ENCODE measurements around the gene SLC24A4.

The SLC24A4 gene

DNA sequence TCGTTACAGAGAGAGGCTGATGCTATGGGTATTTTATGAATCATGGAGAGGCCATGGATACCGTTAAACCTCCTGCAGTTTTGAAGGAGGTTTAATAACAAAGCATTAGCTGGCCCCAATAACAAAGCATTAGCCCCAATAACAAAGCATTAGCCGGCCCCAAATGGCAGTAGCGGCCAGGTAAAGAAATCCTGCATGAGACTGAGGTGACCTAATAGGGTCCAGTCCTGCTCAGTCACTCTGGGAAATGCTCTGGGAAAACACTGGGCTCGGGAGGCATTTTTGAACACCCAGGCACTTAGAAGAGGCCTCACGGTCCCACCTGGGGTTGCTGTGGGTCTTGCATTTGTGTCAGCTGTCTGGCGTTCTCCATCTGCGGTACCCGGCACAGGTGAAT is 189.8 kb downstream of the SLC24A4 start:
- Histone ChIP-seq H3K4me1 (ENCODE audit: control extremely low read depth in 1 of 4, control insufficient read depth in 4 of 4, insufficient read depth in 4 of 4, low read length in 3 of 4) (peaks cover 6 to 48% (median 41%) of the 10 kb centered on the region in 4 experiments), H3K4me3 (ENCODE audit: control insufficient read depth in 1 of 7, extremely low read depth in 1 of 7, insufficient read depth in 4 of 7, low read depth in 2 of 7, low read length in 6 of 7) (peak overlapping the region; percentile 47 to 88 (median 77)), H3K9me3 (ENCODE audit: control extremely low read depth in 1 of 5, control insufficient read depth in 4 of 5, insufficient read depth in 2 of 5, low read depth in 1 of 5, low read length in 4 of 5) (no peaks in the 10 kb centered on the region), H3K36me3 (ENCODE audit: control insufficient read depth in 4 of 4, insufficient read depth in 4 of 4, low read length in 3 of 4) (no peaks in the 10 kb centered on the region), H3K27ac (ENCODE audit: insufficient read depth in 1 of 2, low read depth in 1 of 2, low read length in 2 of 2, poor library complexity in 1 of 2, severe bottlenecking in 2 of 2) (no peak overlapping the region), H3K27me3 (replicated peaks in 2 of 5; ENCODE audit: control insufficient read depth in 4 of 5, insufficient read depth in 5 of 5, low read length in 4 of 5) (peaks cover 0 to 5% (median 0%) of the 10 kb centered on the region in 5 experiments)
- 78% methylated on average over 8 of the region's 9 CpGs for WGBS (ENCODE audit: insufficient coverage)
- CTCF ChIA-PET = interaction anchor here (1.0 to 1.2 kb wide), 2 partner anchors 23 to 72 kb away, joined by 3 read pairs; no protein-coding TSS in a partner anchor
- no peak for DNase-seq
- POLR2A ChIA-PET = interaction anchor here (0.8 kb wide), 1 partner anchor 23 kb away, joined by 3 read pairs; no protein-coding TSS in a partner anchor

DNA sequence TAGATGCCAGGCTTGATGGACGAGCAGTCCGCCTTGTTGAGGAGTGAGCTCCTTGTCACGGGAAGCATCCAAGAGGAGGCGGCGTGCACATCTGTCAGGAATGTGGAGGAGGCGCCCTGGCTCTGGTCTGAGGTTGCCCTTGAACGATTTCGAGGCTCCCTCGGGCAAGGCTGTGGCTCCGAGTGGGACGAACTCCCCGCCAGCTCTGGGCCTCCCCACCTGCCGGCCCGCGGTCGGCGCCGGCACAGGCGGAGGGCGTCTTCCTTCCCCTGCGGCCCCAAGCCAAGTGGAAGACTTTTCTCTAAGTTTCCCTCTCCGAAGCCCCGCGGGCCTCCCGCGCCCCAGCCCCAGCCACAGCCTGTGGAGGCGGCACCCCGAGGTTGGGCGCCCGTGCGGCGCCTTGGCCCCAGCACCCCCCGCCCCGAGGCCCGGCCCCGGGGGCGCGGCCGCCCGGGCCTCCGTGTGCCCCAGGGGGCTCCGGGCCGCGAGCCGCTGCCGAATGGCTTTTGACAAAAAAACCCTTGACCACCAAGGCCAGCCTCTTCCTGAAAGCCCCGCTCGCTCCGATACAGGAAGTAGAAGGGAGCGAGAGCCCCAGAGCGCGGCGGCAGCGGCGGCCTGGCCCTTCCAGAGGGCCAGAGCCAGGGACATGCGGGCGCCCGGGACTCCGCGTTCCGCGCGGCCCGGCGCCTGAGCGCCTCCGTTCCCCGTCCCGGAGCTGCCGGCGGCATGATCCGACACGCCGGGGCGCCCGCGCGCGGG is 190.4 kb downstream of the SLC24A4 start, which contains the start of gene RIN3:
RIN3 (plus strand) TSS at position 578 of the 762 bp plus-strand sequence; CDS start at position 730, 152 bp downstream.
- Histone ChIP-seq H3K4me3 (ENCODE audit: control insufficient read depth in 1 of 7, extremely low read depth in 1 of 7, insufficient read depth in 4 of 7, low read depth in 2 of 7, low read length in 6 of 7) (peak within 1 kb of the TSS; percentile 47 to 88 (median 77)), H3K36me3 (ENCODE audit: control insufficient read depth in 4 of 4, insufficient read depth in 4 of 4, low read length in 3 of 4) (no peaks in the 10 kb centered on the region), H3K27me3 (replicated peaks in 2 of 5; ENCODE audit: control insufficient read depth in 4 of 5, insufficient read depth in 5 of 5, low read length in 4 of 5) (peaks cover 0 to 5% (median 0%) of the 10 kb centered on the region in 5 experiments), H3K9me3 (ENCODE audit: control extremely low read depth in 1 of 5, control insufficient read depth in 4 of 5, insufficient read depth in 2 of 5, low read depth in 1 of 5, low read length in 4 of 5) (no peaks in the 10 kb centered on the region), H3K27ac (ENCODE audit: insufficient read depth in 1 of 2, low read depth in 1 of 2, low read length in 2 of 2, poor library complexity in 1 of 2, severe bottlenecking in 2 of 2) (peak within 1 kb of the TSS in 1 of 2 experiments; percentile 58), H3K4me1 (ENCODE audit: control extremely low read depth in 1 of 4, control insufficient read depth in 4 of 4, insufficient read depth in 4 of 4, low read length in 3 of 4) (peaks cover 6 to 53% (median 43%) of the 10 kb centered on the region in 4 experiments)
- peak in 2 of 3 donors; percentile 61 to 74 for DNase-seq
- CTCF ChIA-PET = interaction anchor here (1.0 to 1.2 kb wide), 2 partner anchors 22 to 71 kb away, joined by 3 read pairs; no protein-coding TSS in a partner anchor
- 2% methylated on average over 76 of the region's 79 CpGs for WGBS (ENCODE audit: insufficient coverage)
- POLR2A ChIA-PET = interaction anchor here (0.8 kb wide), 1 partner anchor 23 kb away, joined by 3 read pairs; no protein-coding TSS in a partner anchor

DNA sequence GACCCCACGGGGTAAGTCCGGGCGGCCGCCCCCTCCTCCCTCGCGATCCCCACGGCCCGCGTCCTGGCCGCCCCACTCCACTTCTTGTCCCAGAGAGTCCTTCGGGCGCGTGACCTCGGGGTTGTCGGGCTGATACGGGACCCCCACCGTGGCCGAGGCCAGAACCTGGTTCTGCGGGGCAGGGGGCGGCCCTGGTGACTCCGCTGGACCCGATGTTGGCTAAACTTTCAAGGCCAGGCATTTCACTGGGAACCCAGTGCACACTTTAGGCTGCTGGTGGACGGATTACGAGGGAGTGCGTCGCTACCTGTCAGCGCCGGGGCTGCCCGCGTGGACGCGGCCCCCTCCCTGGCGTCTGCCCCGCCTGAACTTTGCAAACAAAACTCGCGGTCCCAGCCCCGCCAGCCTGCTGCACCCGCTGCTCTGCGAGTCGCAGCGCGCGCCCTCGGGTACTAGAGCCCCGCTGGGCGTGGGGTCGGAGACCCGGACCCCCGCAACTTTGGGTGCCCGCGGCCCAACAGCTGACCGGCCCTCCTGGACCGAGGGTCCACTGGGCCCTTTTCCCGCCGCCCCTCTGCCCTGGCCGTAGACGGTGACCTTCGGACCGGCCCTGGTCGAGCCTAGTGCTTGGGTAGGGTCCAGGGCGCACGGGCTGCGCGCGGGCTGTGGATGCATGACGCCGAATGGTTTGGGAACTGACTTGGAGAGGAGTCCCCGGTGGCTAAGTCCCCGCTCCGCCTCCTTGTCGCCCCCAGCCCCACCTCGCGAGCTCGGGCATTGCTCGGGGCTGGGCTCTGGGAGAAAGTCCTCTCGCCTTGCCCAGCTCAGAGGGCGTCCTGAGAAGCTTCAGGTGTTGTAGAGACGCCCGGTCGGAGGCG is 191.2 kb downstream of the SLC24A4 start:
- DNase-seq = peak in 1 of 3 donors; percentile 59
- ChIA-PET POLR2A (no interaction called here), CTCF (interaction anchor here (0.8 to 1.2 kb wide), 2 partner anchors 9 to 71 kb away, joined by 3 read pairs; no protein-coding TSS in a partner anchor)
- peaks cover 6 to 61% (median 49%) of the 10 kb centered on the region in 4 experiments for H3K4me1 ChIP-seq (ENCODE audit: control extremely low read depth in 1 of 4, control insufficient read depth in 4 of 4, insufficient read depth in 4 of 4, low read length in 3 of 4)
- 7% methylated on average over 68 of the region's 81 CpGs for WGBS (ENCODE audit: insufficient coverage)
- H3K36me3 ChIP-seq (ENCODE audit: control insufficient read depth in 4 of 4, insufficient read depth in 4 of 4, low read length in 3 of 4) = no peaks in the 10 kb centered on the region
- peaks cover 0 to 5% (median 0%) of the 10 kb centered on the region in 5 experiments for H3K27me3 ChIP-seq (replicated peaks in 2 of 5; ENCODE audit: control insufficient read depth in 4 of 5, insufficient read depth in 5 of 5, low read length in 4 of 5)
- H3K9me3 ChIP-seq (ENCODE audit: control extremely low read depth in 1 of 5, control insufficient read depth in 4 of 5, insufficient read depth in 2 of 5, low read depth in 1 of 5, low read length in 4 of 5) = no peaks in the 10 kb centered on the region
- peak overlapping the region; percentile 47 to 88 (median 77) for H3K4me3 ChIP-seq (ENCODE audit: control insufficient read depth in 1 of 7, extremely low read depth in 1 of 7, insufficient read depth in 4 of 7, low read depth in 2 of 7, low read length in 6 of 7)
- H3K27ac ChIP-seq (ENCODE audit: insufficient read depth in 1 of 2, low read depth in 1 of 2, low read length in 2 of 2, poor library complexity in 1 of 2, severe bottlenecking in 2 of 2) = peak overlapping the region in 1 of 2 experiments; percentile 58

DNA sequence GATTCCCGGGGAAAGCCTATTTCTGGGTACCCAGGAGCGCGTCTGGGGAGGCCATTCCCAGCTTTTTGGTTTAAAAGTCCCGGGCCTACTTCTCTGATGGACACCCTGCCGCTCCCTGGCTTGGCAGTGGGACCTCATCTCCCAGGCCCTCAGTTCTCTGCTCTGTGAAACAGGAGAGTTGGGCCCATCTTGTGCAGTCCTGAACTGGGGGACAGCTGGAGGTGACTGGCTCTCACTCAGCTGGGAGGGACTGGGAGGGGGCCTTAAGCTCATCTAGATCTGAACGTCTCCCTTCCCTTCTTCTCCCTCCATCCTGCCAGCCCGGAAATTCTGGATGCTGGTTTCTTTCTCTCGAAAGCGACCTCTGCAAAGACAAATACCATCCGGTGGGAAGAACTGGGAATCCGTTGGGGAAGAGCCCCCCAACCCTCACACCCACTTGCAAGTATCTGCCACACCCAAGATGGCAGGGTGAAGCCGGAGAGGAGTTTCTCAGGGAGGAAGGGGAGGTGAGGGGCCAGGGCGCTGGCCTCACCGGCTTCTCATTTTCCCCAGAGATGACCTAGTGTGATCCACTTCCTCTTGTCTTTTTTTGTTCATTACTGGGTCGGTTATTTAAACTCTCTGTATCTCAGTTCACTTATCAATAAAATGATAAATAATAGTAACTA is 192.0 kb downstream of the SLC24A4 start:
- Histone ChIP-seq H3K36me3 (ENCODE audit: control insufficient read depth in 4 of 4, insufficient read depth in 4 of 4, low read length in 3 of 4) (no peaks in the 10 kb centered on the region), H3K4me3 (ENCODE audit: control insufficient read depth in 1 of 7, extremely low read depth in 1 of 7, insufficient read depth in 4 of 7, low read depth in 2 of 7, low read length in 6 of 7) (peak overlapping the region; percentile 47 to 88 (median 77)), H3K4me1 (ENCODE audit: control extremely low read depth in 1 of 4, control insufficient read depth in 4 of 4, insufficient read depth in 4 of 4, low read length in 3 of 4) (peaks cover 6 to 69% (median 55%) of the 10 kb centered on the region in 4 experiments), H3K9me3 (ENCODE audit: control extremely low read depth in 1 of 5, control insufficient read depth in 4 of 5, insufficient read depth in 2 of 5, low read depth in 1 of 5, low read length in 4 of 5) (no peaks in the 10 kb centered on the region), H3K27ac (ENCODE audit: insufficient read depth in 1 of 2, low read depth in 1 of 2, low read length in 2 of 2, poor library complexity in 1 of 2, severe bottlenecking in 2 of 2) (no peak overlapping the region), H3K27me3 (replicated peaks in 2 of 5; ENCODE audit: control insufficient read depth in 4 of 5, insufficient read depth in 5 of 5, low read length in 4 of 5) (peaks cover 0 to 5% (median 0%) of the 10 kb centered on the region in 5 experiments)
- no peak for DNase-seq
- WGBS (ENCODE audit: insufficient coverage) = 70% methylated on average over 10 of the region's 15 CpGs
- ChIA-PET CTCF (interaction anchor here (0.5 to 1.3 kb wide), 3 partner anchors 8 to 168 kb away, joined by 3 to 4 read pairs (median 3); no protein-coding TSS in a partner anchor), POLR2A (no interaction called here)

DNA sequence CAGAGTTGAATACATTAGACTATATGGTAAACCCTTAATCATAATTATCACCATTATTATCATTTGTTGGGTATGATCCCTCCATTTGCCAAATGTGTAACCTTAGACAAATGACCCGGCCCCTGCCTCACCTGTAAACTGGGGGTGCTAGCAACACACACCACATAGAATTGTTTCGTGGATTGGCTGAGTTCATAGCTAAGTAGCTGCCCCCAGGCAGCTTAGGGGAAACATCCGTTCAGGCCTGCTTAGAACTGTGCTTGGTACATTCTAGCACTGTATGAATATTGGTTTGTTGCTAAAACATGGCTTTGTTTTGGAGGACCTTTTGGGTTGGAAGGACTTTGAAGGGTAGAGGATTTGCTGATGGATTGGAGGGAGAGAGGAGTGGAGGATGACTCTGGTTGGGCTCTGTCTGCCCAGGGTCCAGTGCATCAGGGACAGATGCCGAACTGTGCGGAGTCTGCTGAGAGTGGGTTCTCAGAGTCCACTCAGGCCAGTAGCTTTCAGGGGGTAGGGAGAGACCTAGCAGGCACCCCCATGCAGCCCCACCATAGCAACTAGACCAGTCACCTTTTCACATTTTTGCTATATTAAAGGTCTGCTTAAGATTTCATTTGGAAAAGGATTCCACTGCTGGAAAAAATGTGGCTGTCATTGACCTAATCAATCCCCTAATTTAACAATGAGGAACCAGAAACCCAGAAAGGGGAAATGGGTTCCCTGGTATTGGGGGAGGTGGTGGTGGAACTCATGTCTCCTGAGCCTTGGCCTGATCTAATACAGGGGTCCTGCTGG is 192.8 kb downstream of the SLC24A4 start:
- Histone ChIP-seq H3K27me3 (replicated peaks in 2 of 5; ENCODE audit: control insufficient read depth in 4 of 5, insufficient read depth in 5 of 5, low read length in 4 of 5) (peaks cover 0 to 5% (median 0%) of the 10 kb centered on the region in 5 experiments), H3K4me1 (ENCODE audit: control extremely low read depth in 1 of 4, control insufficient read depth in 4 of 4, insufficient read depth in 4 of 4, low read length in 3 of 4) (peaks cover 6 to 71% (median 59%) of the 10 kb centered on the region in 4 experiments), H3K36me3 (ENCODE audit: control insufficient read depth in 4 of 4, insufficient read depth in 4 of 4, low read length in 3 of 4) (peaks cover 0 to 2% (median 0%) of the 10 kb centered on the region in 4 experiments), H3K27ac (ENCODE audit: insufficient read depth in 1 of 2, low read depth in 1 of 2, low read length in 2 of 2, poor library complexity in 1 of 2, severe bottlenecking in 2 of 2) (no peak overlapping the region), H3K4me3 (ENCODE audit: control insufficient read depth in 1 of 7, extremely low read depth in 1 of 7, insufficient read depth in 4 of 7, low read depth in 2 of 7, low read length in 6 of 7) (peak overlapping the region in 2 of 7 experiments; percentile 0 to 88), H3K9me3 (ENCODE audit: control extremely low read depth in 1 of 5, control insufficient read depth in 4 of 5, insufficient read depth in 2 of 5, low read depth in 1 of 5, low read length in 4 of 5) (no peaks in the 10 kb centered on the region)
- ChIA-PET CTCF (interaction anchor here (0.5 to 1.3 kb wide), 3 partner anchors 25 to 167 kb away, joined by 3 to 4 read pairs (median 3); no protein-coding TSS in a partner anchor), POLR2A (interaction anchor here (0.8 kb wide), 1 partner anchor 24 kb away, joined by 4 read pairs; no protein-coding TSS in a partner anchor)
- WGBS (ENCODE audit: insufficient coverage) = 93% methylated on average over 3 of the region's 5 CpGs
- peak in 2 of 3 donors; percentile 51 to 62 for DNase-seq
